ENCODE data around the gene ASH1L.

The ASH1L gene

DNA sequence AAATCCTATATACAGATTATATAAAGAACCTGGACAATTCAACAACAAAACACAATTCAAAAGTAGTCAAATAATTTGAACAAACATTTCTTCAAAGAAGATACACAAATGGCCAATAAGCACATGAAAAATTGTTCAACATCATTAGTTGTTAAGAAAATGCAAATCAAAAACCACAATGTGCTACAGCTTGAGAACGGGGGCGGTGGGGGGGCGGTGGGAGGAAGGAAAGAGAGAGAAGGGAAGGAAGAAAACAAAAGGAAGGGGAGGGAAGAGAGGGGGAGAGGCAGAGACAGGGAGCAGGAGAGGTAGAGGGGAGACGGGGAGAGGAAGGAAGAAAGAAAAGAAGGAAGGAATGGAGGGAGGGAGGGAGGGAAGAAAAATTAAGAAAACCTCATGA, 44.1 kb downstream of the ASH1L start:
- ChIA-PET CTCF (interaction anchor here (0.7 kb wide), 1 partner anchor 24 kb away, joined by 3 read pairs; no protein-coding TSS in a partner anchor), POLR2A (no interaction called here)
- TF ChIP-seq, protein P1, sequence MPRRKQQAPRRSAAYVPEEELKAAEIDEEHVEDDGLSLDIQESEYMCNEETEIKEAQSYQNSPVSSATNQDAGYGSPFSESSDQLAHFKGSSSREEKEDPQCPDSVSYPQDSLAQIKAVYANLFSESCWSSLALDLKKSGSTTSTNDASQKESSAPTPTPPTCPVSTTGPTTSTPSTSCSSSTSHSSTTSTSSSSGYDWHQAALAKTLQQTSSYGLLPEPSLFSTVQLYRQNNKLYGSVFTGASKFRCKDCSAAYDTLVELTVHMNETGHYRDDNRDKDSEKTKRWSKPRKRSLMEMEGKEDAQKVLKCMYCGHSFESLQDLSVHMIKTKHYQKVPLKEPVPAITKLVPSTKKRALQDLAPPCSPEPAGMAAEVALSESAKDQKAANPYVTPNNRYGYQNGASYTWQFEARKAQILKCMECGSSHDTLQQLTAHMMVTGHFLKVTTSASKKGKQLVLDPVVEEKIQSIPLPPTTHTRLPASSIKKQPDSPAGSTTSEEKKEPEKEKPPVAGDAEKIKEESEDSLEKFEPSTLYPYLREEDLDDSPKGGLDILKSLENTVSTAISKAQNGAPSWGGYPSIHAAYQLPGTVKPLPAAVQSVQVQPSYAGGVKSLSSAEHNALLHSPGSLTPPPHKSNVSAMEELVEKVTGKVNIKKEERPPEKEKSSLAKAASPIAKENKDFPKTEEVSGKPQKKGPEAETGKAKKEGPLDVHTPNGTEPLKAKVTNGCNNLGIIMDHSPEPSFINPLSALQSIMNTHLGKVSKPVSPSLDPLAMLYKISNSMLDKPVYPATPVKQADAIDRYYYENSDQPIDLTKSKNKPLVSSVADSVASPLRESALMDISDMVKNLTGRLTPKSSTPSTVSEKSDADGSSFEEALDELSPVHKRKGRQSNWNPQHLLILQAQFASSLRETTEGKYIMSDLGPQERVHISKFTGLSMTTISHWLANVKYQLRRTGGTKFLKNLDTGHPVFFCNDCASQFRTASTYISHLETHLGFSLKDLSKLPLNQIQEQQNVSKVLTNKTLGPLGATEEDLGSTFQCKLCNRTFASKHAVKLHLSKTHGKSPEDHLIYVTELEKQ (tag by site-specific recombination; IDR thresholded peaks at IDR 0.05; ENCODE audit: borderline replicate concordance): no peak
- TF ChIP-seq EGR2 (tag by site-specific recombination; IDR thresholded peaks at IDR 0.05; ENCODE audit: low read depth) (peak; percentile 65; the same call in 1 of the 2 replicates), ZNF621 (tag by site-specific recombination; IDR thresholded peaks at IDR 0.05) (no peak), ZNF366 (tag by site-specific recombination; conservative IDR thresholded peaks at IDR 0.05) (peak; percentile 39), ZFP41 (tag by site-specific recombination; IDR thresholded peaks at IDR 0.05; ENCODE audit: borderline replicate concordance) (no peak), ZNF610 (tag by site-specific recombination; IDR thresholded peaks at IDR 0.05; ENCODE audit: borderline replicate concordance) (no peak), ZBTB48 (tag by site-specific recombination; IDR thresholded peaks at IDR 0.05) (no peak), ZNF791 (tag by site-specific recombination; IDR thresholded peaks at IDR 0.05) (no peak), RBAK (tag by site-specific recombination; IDR thresholded peaks at IDR 0.05) (no peak), ZNF768 (tag by site-specific recombination; IDR thresholded peaks at IDR 0.05) (no peak), ZFP69B (tag by site-specific recombination; IDR thresholded peaks at IDR 0.05) (no peak), KLF8 (tag by site-specific recombination; IDR thresholded peaks at IDR 0.05) (no peak)
- TF ChIP-seq, protein P2, sequence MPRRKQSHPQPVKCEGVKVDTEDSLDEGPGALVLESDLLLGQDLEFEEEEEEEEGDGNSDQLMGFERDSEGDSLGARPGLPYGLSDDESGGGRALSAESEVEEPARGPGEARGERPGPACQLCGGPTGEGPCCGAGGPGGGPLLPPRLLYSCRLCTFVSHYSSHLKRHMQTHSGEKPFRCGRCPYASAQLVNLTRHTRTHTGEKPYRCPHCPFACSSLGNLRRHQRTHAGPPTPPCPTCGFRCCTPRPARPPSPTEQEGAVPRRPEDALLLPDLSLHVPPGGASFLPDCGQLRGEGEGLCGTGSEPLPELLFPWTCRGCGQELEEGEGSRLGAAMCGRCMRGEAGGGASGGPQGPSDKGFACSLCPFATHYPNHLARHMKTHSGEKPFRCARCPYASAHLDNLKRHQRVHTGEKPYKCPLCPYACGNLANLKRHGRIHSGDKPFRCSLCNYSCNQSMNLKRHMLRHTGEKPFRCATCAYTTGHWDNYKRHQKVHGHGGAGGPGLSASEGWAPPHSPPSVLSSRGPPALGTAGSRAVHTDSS (tag by site-specific recombination; IDR thresholded peaks at IDR 0.05): no peak
- no peaks in the 10 kb centered on the region for H3K9me3 ChIP-seq (ENCODE audit: control insufficient read depth, insufficient read depth, low read depth, low read length)
- peaks cover 12 to 15% of the 10 kb centered on the region in 2 experiments; a peak in 2 of 3 replicates for H3K36me3 ChIP-seq (ENCODE audit: control insufficient read depth in 2 of 2, insufficient read depth in 1 of 2, low read length in 2 of 2)
- no peak overlapping the region for H3K27ac ChIP-seq (ENCODE audit: extremely low read depth, low read depth, low read length)
- no peaks in the 10 kb centered on the region; the same call in 1 of the 2 replicates for H3K4me1 ChIP-seq (ENCODE audit: control insufficient read depth, insufficient read depth, low read length)
- no peak overlapping the region for H3K4me3 ChIP-seq (ENCODE audit: low read depth, low read length)

DNA sequence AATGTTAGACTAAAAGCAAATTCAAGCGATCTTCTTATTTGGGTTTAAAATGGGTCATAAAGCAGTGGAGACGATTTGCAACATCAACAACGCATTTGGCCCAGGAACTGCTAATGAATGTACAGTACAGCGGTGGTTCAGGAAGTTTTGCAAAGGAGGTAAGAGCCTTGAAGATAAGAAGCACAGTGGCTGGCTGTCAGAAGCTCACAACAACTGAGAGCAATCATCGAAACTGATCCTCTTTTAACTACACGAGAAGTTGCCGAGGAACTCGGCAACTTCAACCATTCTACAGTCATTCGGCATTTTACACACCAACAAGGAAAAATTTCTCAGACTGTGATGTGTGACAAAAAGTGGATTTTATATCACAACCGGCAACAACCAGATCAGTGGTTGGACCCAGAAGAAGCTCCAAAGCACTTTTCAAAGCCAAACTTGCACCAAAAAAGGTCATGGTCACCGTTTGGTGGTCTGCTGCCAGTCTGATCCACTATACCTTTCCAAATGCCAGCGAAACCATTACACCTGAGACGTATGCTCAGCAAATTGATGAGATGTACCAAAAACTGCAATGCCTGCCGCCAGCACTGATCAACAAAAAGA, 47.9 kb downstream of the ASH1L start:
- H3K36me3 ChIP-seq (ENCODE audit: control insufficient read depth in 2 of 2, insufficient read depth in 1 of 2, low read length in 2 of 2): peaks cover 8 to 17% of the 10 kb centered on the region in 2 experiments; a peak in 2 of 3 replicates
- no peaks in the 10 kb centered on the region for H3K4me1 ChIP-seq (ENCODE audit: control insufficient read depth, insufficient read depth, low read length)
- ChIA-PET POLR2A (no interaction called here), CTCF (interaction anchor here (0.9 kb wide), 1 partner anchor 10 kb away, joined by 4 read pairs; no protein-coding TSS in a partner anchor)
- no peak overlapping the region for H3K27ac ChIP-seq (ENCODE audit: extremely low read depth, low read depth, low read length)
- no peak overlapping the region for H3K4me3 ChIP-seq (ENCODE audit: low read depth, low read length)
- TF ChIP-seq, protein P3, sequence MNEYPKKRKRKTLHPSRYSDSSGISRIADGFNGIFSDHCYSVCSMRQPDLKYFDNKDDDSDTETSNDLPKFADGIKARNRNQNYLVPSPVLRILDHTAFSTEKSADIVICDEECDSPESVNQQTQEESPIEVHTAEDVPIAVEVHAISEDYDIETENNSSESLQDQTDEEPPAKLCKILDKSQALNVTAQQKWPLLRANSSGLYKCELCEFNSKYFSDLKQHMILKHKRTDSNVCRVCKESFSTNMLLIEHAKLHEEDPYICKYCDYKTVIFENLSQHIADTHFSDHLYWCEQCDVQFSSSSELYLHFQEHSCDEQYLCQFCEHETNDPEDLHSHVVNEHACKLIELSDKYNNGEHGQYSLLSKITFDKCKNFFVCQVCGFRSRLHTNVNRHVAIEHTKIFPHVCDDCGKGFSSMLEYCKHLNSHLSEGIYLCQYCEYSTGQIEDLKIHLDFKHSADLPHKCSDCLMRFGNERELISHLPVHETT (tag by site-specific recombination; IDR thresholded peaks at IDR 0.05): no peak
- TF ChIP-seq, protein P4, sequence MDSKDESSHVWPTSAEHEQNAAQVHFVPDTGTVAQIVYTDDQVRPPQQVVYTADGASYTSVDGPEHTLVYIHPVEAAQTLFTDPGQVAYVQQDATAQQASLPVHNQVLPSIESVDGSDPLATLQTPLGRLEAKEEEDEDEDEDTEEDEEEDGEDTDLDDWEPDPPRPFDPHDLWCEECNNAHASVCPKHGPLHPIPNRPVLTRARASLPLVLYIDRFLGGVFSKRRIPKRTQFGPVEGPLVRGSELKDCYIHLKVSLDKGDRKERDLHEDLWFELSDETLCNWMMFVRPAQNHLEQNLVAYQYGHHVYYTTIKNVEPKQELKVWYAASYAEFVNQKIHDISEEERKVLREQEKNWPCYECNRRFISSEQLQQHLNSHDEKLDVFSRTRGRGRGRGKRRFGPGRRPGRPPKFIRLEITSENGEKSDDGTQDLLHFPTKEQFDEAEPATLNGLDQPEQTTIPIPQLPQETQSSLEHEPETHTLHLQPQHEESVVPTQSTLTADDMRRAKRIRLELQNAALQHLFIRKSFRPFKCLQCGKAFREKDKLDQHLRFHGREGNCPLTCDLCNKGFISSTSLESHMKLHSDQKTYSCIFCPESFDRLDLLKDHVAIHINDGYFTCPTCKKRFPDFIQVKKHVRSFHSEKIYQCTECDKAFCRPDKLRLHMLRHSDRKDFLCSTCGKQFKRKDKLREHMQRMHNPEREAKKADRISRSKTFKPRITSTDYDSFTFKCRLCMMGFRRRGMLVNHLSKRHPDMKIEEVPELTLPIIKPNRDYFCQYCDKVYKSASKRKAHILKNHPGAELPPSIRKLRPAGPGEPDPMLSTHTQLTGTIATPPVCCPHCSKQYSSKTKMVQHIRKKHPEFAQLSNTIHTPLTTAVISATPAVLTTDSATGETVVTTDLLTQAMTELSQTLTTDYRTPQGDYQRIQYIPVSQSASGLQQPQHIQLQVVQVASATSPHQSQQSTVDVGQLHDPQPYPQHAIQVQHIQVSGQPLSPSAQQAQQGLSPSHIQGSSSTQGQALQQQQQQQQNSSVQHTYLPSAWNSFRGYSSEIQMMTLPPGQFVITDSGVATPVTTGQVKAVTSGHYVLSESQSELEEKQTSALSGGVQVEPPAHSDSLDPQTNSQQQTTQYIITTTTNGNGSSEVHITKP (tag by site-specific recombination; IDR thresholded peaks at IDR 0.05): no peak
- TF ChIP-seq, protein P5, sequence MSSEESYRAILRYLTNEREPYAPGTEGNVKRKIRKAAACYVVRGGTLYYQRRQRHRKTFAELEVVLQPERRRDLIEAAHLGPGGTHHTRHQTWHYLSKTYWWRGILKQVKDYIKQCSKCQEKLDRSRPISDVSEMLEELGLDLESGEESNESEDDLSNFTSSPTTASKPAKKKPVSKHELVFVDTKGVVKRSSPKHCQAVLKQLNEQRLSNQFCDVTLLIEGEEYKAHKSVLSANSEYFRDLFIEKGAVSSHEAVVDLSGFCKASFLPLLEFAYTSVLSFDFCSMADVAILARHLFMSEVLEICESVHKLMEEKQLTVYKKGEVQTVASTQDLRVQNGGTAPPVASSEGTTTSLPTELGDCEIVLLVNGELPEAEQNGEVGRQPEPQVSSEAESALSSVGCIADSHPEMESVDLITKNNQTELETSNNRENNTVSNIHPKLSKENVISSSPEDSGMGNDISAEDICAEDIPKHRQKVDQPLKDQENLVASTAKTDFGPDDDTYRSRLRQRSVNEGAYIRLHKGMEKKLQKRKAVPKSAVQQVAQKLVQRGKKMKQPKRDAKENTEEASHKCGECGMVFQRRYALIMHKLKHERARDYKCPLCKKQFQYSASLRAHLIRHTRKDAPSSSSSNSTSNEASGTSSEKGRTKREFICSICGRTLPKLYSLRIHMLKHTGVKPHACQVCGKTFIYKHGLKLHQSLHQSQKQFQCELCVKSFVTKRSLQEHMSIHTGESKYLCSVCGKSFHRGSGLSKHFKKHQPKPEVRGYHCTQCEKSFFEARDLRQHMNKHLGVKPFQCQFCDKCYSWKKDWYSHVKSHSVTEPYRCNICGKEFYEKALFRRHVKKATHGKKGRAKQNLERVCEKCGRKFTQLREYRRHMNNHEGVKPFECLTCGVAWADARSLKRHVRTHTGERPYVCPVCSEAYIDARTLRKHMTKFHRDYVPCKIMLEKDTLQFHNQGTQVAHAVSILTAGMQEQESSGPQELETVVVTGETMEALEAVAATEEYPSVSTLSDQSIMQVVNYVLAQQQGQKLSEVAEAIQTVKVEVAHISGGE (tag by site-specific recombination; conservative IDR thresholded peaks at IDR 0.05; ENCODE audit: low read depth): no peak
- TF ChIP-seq TRIM28 (IDR thresholded peaks at IDR 0.05; ENCODE audit: borderline replicate concordance, low read length) (0 out of 2 replicates have a peak, but pooled peaks have one; percentile 27), ZNF248 (tag by site-specific recombination; IDR thresholded peaks at IDR 0.05) (no peak), ZNF48 (tag by site-specific recombination; IDR thresholded peaks at IDR 0.05) (no peak), ZNF426 (tag by site-specific recombination; IDR thresholded peaks at IDR 0.05) (no peak)
- no peaks in the 10 kb centered on the region for H3K9me3 ChIP-seq (ENCODE audit: control insufficient read depth, insufficient read depth, low read depth, low read length)
